Renal pelvis (tissue), 4 donors: ENCODE results near the gene JMJD8. TPM values are rescaled to one million over a fixed set of nuclear protein-coding genes. Genes with fewer than 3 reads are reported as not detected.
"Not testable (repeated sequence)": the region's sequence is repeated elsewhere in the genome, so short reads cannot be mapped to it uniquely, and the experiment has no call there.

Experiments used
- DNase-seq: peaks from one replicate; pipeline ENCODE4 v3.0.0-alpha.2; 2013
- polyA plus RNA-seq, 3 donors: library from polyadenylated mRNA; unstranded; fragments of 120-200 nt; gene quantifications; one replicate each; pipeline ENCODE4 v1.2.1, GENCODE V29; 2013; ENCODE audit not compliant: insufficient read length in 3 of 3

Gene JMJD8
- polyA plus RNA-seq, 3 donors: 75.1 to 80.9 (median 75.2) TPM

DNA sequence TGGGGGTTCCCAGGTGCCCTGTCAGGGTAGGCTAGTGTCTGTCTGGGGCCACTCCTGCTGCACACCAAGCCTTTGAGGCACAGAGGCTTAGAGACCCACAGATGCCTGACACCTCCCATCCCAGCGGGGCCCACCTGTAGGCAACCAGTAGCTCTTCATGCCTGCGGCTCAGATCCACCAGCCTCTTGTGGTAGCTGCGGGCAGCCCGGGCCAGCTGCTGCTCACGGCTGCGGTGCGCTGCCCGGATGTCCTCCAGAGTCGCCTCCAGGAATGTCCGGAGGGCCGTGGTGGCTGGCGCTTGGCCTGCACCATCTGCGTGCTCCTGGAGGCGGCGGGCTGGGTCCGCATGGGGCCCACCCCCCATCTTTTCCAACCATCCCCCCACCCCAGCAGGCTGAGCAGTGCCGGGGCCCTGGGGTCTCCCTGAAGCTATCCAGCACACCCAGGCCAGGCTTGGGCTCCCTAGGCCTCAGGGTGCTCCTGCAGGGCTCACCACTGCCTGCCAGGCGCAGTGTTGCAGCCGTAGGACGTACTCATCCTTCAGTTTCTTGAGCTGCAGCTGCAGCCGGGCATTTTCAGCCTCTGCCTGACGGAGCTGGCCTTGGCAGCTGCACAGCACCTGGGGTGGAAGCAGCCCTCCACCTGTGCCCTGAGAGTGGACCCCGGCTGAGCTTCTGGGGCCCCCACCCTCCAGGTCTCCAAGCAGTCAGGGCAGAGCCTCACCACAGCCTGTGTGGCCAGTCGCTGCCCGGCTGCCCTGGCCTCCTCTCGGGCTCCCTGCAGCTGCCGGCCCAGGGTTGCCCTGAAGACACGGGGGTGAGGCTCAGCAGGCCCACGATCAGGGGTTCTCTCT is 40.3 kb upstream of the JMJD8 start:
- DNase-seq: no peak

DNA sequence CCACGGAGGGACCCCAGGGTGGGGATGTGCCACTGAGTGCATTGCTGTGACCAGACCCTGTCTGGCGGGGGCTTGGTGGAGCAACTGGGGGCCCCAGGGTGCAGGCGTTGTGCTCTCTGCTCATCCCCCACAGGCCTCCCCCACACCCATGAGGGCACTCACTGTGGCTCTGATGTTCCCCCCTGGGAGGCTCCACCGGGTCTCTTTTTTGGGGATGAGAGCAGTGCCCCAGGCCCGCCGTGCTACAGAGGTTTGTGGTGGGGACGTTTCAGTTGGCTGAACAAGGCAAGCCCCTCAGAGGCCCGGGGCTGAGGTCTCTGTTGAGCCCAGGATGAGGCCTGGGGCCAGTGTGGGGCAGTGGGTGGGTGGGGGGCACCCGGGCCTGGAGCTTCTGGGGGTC is 39.6 kb upstream of the JMJD8 start:
- DNase-seq: no peak

DNA sequence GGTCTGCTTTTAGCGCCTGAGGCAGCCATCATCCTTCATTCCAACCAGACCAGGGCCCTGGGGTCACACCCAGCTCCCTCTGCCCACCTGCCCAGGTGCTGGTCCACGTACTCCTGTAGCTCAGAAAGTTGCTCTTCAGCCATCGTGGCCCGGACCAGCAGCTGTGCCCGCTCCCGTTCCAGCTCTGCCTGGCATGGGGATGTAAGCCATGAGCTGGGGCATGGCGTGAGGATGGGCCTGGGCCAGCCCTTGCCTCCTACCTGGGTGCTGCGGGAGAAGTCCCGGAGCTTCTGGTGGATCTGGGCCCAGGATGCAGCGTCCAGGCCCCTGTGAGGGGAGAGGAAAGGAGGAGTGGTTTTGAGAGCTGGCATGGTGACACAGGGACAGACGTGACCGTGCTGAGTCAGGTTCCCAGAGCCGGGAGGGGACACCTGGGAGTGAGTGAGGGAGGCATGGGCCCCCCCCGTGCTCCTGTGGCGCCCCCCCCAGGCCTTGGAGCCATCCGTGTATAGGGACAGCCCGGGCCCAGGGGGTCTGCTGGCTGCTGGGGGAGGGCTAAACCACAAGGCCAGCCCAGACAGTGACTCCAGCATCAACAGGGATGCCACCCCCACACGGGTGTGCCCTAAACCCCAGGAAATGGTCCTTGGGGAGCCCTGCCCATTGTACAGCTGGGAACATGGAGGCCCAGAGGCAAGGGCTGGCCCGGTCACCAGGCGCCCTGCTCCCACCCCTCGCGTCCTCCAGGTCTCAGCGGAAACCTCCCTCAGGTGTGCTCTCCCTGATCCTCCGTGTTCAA is 38.9 kb upstream of the JMJD8 start:
- no peak for DNase-seq

DNA sequence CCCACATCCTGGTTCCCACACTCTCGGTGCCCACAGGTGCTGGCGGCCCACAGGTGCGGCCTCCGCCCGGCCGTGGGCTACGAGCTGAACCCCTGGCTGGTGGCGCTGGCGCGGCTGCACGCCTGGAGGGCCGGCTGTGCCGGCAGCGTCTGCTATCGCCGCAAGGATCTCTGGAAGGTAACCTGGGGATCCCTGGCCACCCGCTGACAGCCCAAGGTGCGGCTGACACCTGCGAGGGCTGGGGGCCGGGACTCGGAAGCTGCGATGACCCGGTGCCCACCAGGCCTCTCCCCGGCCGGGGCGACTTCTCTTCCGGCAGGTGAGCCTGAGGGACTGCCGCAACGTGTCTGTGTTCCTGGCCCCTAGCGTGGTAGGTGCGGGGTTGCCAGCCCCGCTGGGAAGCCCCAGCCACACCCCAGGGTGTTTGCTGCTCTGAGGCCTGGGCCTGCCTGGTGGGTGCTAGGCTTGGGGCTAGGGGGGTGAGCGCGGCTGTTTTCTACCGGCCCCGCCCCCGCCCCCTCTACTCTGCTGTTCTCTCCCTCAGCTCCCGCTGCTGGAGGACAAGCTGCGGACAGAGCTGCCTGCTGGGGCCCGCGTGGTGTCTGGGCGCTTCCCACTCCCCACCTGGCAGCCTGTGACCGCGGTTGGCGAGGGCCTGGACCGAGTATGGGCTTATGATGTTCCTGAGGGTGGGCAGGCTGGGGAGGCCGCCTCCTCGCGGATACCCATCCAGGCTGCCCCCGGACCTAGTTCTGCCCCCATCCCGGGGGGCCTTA is 37.8 kb upstream of the JMJD8 start:
- no peak for DNase-seq

DNA sequence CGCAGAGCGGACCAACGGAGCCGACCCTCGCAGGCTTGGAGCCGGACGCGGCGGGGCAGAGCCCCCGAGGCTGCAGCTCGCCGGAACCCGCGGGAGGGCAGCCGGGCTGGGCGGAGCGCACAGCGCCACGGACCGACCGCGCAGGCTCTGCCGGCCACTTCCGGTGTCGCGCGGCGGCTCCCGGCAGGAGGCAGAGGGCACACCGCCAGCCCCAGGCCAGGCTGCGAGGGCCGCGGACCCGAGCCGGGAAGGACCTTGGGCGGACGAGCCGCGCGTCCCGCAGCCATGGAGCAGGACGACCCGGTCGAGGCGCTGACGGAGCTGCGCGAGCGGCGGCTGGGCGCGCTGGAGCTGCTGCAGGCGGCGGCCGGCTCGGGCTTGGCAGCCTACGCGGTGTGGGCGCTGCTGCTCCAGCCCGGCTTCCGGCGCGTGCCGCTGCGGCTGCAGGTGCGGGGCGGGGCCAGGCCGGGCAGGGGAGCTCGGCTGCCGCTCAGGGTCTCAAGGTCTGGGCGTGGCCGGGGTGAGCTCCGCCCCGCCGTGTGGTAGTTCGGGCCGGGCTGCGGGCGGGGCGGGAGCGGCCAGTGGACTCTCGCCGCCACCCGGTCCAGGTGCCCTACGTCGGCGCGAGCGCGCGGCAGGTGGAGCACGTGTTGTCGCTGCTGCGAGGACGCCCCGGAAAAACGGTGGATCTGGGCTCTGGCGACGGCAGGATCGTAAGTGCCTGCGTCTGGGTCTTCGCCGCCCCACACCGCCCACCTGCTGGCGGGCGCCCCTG is 37.0 kb upstream of the JMJD8 start, which contains the start of gene ANTKMT:
ANTKMT (plus strand) TSS at position 157 of the 775 bp plus-strand sequence; CDS start at position 286, 129 bp downstream.
- peak; percentile 79 for DNase-seq

DNA sequence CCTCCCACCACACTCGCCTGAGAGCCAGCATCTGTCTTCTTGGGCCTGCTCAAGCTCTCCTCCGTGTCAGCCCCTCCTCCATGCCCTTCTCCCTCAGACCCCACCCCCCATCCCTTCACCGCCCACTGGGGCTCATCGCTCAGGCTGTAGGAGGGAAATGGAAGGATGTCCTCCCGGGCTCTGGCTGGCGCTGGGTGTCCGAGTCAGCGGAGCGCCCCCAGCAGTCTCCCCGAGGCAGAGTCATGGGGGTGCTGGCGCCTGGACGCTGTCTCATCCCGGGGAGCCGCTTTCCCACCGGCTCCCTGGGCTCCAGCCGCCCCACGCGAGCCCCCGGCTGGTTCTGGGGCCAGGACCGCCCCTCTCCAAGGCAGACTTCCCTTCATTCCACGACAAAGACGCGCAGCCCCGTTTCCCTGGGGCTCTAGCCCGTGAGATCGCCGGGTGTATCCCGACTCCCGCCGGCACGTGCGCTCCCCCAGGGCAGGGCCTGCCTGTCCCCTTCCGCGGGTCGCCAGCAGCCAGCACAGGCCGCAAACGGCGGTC is 36.4 kb upstream of the JMJD8 start:
- peak; percentile 71 for DNase-seq

DNA sequence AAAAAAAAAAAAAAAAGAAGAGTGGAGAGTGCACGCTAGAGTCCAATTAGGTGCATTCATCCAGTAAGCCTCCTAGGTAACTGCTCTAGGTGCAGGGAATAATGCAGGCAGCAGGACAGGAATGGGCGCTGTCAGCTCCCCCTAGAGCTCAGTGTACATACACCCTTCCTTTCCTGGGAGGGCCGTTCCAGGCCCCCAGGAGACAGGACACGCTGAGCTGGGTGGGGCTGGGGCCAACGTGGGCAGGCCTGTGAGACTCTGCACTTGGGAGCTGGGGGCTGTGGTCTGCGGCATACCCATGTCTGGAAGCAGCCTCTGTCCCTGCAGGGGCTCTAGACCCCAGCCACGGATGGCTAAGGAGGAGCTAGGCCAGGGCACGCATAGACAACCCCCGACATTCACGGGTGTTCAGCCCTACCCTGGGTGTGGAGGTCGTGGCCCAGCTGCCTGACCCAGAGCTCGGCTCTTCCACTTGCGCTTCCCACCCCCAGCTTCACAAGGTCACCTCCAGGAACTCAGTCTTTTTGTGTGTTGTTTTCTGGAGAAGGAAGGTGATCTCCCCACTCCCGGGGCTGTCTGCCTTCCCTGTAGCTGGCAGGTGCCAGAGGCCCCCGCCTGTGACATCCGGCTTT is 35.8 kb upstream of the JMJD8 start:
- no peak for DNase-seq

DNA sequence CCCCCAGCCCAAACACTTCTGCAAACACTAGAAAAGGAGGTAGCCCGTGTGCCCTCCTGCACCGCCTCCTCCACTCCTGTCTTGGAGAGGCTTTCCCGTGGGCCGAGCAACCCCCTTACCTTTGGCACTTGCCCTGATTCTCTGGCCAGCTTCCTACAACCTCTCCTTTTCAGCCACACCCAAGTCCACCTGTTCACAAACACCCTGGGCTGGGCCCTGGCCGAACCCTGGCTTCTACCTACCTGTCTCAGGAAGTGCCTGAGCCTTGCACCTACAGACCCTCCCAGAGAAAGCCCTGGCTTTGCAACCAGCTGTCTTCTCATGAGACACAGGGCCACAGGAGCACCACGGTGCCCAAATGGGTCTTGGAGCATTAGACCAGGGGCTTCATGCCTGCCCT is 34.8 kb upstream of the JMJD8 start:
- no peak for DNase-seq

DNA sequence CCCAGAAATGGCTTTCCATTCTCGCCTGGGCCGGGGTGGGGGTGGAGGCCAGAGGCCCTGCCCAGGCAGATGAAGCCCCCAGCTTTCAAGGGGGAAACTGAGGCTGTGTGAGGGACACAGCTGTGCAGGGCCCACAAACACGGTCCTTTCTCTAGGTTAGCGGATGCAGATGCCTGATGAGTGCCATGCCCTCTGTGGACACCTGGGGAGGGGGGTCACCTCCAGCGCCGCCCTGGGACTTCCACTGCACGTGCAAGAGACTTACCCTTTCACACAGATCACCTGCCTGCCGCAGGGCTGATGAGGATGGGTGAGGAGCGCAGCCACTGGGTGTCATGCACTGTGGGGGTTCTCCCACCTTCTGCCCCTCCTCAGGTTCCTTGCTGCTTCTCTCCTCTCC is 34.3 kb upstream of the JMJD8 start:
- no peak for DNase-seq

DNA sequence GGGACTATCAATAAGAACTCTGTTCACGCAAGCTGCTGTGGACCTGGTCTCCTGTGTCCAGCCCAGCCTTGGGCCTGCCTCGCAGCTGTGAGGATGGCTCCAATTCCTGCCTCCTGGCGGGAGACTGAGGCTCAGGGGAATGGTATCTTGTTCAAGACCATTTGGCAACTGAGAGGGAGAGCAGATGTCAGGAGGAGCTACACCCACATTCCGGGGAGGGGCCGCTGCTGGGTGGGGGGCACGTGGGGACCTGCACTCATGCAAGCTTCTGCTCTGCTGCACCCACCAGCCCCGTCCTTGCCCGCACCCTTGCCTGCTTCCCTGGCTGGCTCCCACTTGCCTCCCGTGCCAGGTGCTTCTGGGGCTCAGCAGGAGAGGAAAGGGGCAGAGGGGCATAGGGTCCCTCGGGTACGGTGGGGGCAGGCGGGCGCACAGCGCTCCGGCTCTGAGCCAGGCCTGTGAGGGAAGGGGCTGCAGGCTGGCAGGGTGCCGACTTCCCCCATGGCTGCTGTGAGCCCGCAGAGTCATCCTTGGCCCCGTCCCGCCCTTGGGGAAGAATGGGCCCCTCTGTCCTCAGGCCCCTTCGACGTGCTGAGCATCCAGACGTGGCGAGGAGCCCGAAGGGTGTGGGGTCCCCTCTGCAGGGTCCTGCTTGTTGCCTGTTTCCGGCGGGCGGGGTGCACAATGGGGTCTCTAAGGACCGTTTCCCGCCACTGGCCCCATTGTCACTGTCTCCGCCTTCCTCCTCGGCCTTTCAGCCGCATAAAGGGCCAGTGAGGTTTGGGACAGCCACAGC is 33.5 kb upstream of the JMJD8 start:
- no peak for DNase-seq

DNA sequence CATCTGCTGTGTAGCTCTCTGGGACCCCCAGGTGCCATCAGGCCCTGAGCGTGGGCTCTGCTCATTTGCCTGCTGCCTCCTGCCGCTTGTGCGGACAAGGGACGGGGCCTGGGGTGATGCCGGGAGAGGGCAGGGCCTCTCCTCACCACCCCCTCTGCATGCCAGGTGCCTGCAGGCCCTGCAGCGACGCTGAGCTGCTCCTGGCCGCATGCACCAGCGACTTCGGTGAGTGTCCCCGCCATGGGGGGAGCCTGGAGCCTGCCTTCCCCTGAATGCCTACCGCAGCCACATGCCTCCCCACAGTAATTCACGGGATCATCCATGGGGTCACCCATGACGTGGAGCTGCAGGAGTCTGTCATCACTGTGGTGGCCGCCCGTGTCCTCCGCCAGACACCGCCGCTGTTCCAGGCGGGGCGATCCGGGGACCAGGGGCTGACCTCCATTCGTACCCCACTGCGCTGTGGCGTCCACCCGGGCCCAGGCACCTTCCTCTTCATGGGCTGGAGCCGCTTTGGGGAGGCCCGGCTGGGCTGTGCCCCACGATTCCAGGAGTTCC is 32.7 kb upstream of the JMJD8 start:
- DNase-seq: no peak

DNA sequence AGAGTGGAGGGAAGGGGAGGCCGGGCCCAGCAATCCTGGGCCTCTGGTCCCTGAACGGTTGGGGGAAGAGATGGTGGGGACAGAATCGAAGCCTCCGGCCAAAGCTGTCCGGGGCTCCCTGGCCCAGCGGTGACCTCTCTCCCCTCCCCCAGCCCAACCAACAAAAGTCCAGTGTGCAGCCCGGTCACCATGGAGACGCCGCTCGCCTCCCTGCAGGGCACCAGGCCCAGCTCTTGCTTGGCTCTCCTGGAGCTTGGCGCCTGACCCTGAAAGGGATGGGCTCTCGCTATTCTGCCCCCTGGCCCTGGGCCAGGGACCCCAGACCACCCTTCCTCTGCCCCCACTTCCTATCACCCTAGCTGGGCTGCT is 32.0 kb upstream of the JMJD8 start:
- DNase-seq: no peak

DNA sequence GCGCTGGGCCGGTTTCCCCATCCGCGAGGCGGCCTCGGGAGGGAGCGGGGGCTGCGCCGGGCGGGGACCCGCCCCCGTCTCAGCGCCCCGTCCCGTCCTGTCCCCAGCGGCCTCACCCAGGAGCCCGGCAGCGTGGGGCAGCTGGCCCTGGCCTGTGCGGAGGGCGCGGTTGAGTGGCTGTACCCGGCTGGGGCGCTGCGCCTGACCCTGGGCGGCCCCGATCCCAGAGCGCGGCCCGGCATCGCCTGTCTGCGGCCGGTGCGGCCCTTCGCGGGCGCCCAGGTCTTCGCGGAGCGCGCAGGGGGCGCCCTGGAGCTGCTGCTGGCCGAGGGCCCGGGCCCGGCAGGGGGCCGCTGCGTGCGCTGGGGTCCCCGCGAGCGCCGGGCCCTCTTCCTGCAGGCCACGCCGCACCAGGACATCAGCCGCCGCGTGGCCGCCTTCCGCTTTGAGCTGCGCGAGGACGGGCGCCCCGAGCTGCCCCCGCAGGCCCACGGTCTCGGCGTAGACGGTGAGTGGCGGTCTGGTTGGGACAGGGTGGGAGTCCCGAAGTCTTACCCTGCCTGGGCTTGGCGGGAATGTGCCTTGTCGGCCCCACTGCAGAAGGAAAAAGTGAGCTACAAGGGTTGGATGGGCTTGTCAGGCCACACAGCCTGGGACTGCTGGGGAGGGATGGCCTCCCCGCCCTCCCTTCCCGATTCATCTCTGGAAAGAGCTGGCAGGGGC is 31.5 kb upstream of the JMJD8 start:
- no peak for DNase-seq

DNA sequence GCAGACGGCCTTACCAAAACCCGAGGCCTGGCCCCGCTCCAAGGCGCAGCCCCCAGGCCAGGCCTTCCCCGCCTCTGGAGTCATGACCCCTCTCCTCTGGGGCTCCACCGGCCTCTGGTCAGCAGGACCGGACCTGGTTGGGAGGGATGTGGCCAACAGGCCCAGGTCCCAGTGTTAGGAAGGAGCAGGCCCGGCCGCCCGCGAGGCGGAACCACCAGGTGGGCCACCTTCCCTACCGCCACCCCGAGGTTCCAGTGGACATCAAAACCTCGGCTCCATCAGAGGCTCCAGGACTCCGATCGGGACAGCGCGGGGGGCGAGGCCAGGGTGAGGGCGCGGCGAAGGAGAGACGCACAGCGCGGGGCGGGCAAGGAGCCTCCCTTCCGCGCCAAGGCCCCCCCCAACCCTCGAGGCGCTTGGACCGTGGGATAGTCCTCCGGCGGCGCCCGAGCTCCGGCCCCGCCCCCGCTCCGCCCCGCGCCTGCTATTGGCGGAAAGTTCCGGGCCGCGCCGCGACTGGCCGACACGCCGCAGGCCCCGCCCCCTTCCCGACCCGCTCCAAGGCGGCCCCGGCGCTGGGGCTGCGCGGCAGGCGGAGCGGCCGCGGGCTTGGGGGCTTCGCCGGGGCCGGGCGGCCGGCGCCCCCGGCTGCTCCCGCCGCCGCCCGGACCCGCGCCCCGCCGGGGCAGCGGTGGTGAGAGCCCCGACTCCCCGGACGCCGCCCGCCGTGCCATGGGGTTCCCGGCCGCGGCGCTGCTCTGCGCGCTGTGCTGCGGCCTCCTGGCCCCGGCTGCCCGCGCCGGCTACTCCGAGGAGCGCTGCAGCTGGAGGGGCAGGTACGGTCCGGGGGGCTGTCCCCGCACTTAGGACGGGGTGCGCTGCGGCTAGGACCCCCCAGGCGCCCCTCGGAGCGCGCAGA is 30.7 kb upstream of the JMJD8 start, which contains the start of gene METRN:
METRN (plus strand) TSS at position 561 of the 919 bp plus-strand sequence; CDS start at position 733, 172 bp downstream.
- peak; percentile 86 for DNase-seq

DNA sequence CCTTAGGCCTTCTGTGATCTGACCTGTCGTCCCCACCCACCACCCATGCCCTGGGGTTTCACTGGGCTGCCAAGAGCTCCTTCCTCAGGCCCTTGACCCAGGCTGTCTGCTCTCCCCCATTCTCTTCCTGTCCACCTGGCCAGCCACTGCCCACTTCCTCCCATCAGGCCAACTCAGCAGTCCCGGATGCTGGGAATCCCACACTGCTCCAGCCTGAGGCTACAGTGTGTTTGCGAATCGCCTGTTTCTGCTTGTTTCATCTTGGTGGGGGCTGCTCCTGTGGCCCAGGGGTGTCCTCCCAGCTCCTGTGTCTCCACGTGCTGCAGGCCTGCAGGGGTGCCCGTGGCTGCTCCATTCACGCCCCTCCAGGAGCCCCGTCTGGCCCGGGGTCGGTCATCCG is 29.9 kb upstream of the JMJD8 start:
- DNase-seq: no peak

DNA sequence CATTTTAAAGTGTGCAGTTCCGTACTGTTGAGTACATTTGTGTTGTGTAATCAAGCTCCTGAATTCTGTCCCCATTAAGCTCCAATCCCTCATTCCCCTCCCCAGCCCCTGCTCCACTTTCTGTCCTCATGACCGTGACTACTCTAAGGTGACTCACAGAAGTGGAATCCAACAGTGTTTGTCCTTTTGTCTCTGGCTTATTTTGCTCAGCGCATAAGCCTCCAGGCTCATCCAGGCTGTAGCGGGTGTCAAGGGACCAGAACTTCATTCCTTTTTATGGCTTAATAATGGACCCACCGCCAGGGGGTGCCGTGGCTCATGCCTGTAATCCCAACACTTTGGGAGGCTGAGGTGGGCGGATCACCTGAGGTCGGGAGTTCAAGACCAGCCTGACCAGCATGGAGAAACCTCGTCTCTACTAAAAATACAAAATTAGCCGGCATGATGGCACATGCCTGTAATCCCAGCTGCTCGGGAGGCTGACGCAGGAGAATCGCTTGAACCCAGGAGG is 28.7 kb upstream of the JMJD8 start:
- DNase-seq: not testable (repeated sequence)
